ENCODE results near the gene OLA1.

OLA1 gene

DNA sequence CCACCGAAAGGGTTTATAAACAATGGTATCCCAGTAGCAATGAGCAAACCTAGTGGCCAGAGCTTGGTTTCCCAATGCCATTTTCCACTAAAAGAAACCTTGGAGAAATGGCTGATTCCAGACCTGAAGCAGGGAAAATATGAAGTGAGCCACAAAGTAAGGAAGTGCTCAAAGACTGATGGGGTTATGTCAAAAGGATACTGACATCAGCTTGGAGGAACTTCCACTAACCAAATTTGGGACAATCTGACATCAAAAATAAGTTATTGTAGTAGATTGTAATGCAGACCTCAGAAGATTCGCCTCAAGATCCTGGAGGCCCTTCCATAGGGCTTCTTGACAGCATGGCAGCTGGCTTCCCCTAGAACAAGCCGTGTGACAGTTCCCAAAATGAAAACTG is 203.8 kb downstream of the OLA1 start:
- Histone ChIP-seq H3K4ac (ENCODE audit: low read depth, low read length) (no peak overlapping the region), H4K91ac (ENCODE audit: low read depth, low read length) (no peak overlapping the region), H3K23ac (ENCODE audit: low read length) (no peak overlapping the region), H3K14ac (ENCODE audit: low read length) (no peak overlapping the region), H4K8ac (ENCODE audit: low read depth, low read length) (no peak overlapping the region), H2BK5ac (ENCODE audit: low read depth, low read length, poor library complexity) (no peak overlapping the region), H3K4me1 (ENCODE audit: control insufficient read depth in 1 of 2, insufficient read depth in 2 of 2, low read length in 2 of 2) (peaks cover 5 to 13% of the 10 kb centered on the region in 2 experiments), H3K4me2 (ENCODE audit: low read length) (no peak overlapping the region), H3K36me3 (ENCODE audit: control insufficient read depth in 1 of 2, insufficient read depth in 2 of 2, low read length in 2 of 2) (no peaks in the 10 kb centered on the region), H3K27ac (ENCODE audit: low read depth, low read length) (no peak overlapping the region), H3K79me2 (ENCODE audit: control insufficient read depth, insufficient read depth, low read length, poor library complexity) (no peaks in the 10 kb centered on the region), H2BK12ac (ENCODE audit: low read length) (no peak overlapping the region), H3K9me3 (ENCODE audit: insufficient read depth, low read depth, low read length) (peaks cover 2% of the 10 kb centered on the region), H4K12ac (ENCODE audit: low read depth, low read length) (no peak overlapping the region), H3K79me1 (ENCODE audit: low read length) (peaks cover 8% of the 10 kb centered on the region), H3K18ac (ENCODE audit: low read length) (no peak overlapping the region), H3K9ac (ENCODE audit: low read length) (no peak overlapping the region), H3K27me3 (ENCODE audit: insufficient read depth, low read length) (no peaks in the 10 kb centered on the region), H2AFZ (ENCODE audit: insufficient read depth, low read length, poor library complexity) (no peak overlapping the region), H2BK120ac (ENCODE audit: insufficient read depth, low read length, poor library complexity) (no peak overlapping the region), H3K4me3 (ENCODE audit: low read depth, low read length) (no peak overlapping the region), H2AK5ac (ENCODE audit: low read length) (no peak overlapping the region)
- DNase-seq, result no peak
- WGBS (ENCODE audit: extremely low coverage, insufficient coverage, insufficient read length), result no CpG with 5 or more reads among the region's 3 CpGs

DNA sequence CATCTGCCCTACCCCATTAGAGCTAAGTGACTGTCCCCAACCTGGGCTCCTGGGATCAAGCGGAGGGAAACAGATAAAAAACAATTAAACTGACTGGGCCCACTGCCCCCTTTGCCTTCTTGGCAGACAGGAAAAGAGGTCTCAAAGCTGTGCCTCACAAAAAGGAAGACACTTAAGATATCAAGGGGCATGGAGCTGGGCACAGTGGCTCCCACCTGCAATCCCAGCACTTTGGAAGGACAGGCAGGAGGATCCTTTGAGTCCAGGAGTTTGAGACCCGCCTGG is 208.0 kb downstream of the OLA1 start:
- Histone ChIP-seq H2BK5ac (ENCODE audit: low read depth, low read length, poor library complexity) (peak overlapping the region; percentile 51), H3K36me3 (ENCODE audit: control insufficient read depth in 1 of 2, insufficient read depth in 2 of 2, low read length in 2 of 2) (no peaks in the 10 kb centered on the region), H3K27me3 (ENCODE audit: insufficient read depth, low read length) (no peaks in the 10 kb centered on the region), H3K79me1 (ENCODE audit: low read length) (peaks cover 11% of the 10 kb centered on the region), H3K4me3 (ENCODE audit: low read depth, low read length) (no peak overlapping the region), H3K23ac (ENCODE audit: low read length) (no peak overlapping the region), H3K79me2 (ENCODE audit: control insufficient read depth, insufficient read depth, low read length, poor library complexity) (no peaks in the 10 kb centered on the region), H2AK5ac (ENCODE audit: low read length) (peak overlapping the region; percentile 77), H4K12ac (ENCODE audit: low read depth, low read length) (no peak overlapping the region), H3K9me3 (ENCODE audit: insufficient read depth, low read depth, low read length) (no peaks in the 10 kb centered on the region), H2AFZ (ENCODE audit: insufficient read depth, low read length, poor library complexity) (no peak overlapping the region), H4K8ac (ENCODE audit: low read depth, low read length) (no peak overlapping the region), H4K91ac (ENCODE audit: low read depth, low read length) (peak overlapping the region; percentile 70), H2BK120ac (ENCODE audit: insufficient read depth, low read length, poor library complexity) (peak overlapping the region; percentile 74), H3K4me2 (ENCODE audit: low read length) (no peak overlapping the region), H3K4me1 (ENCODE audit: control insufficient read depth in 1 of 2, insufficient read depth in 2 of 2, low read length in 2 of 2) (peaks cover 7 to 9% of the 10 kb centered on the region in 2 experiments), H3K18ac (ENCODE audit: low read length) (peak overlapping the region; percentile 43), H2BK12ac (ENCODE audit: low read length) (peak overlapping the region; percentile 79), H3K4ac (ENCODE audit: low read depth, low read length) (no peak overlapping the region), H3K27ac (ENCODE audit: low read depth, low read length) (no peak overlapping the region), H3K14ac (ENCODE audit: low read length) (peak overlapping the region; percentile 44), H3K9ac (ENCODE audit: low read length) (no peak overlapping the region)
- no peak for DNase-seq
- WGBS (ENCODE audit: extremely low coverage, insufficient coverage, insufficient read length), result no CpG with 5 or more reads among the region's 2 CpGs

DNA sequence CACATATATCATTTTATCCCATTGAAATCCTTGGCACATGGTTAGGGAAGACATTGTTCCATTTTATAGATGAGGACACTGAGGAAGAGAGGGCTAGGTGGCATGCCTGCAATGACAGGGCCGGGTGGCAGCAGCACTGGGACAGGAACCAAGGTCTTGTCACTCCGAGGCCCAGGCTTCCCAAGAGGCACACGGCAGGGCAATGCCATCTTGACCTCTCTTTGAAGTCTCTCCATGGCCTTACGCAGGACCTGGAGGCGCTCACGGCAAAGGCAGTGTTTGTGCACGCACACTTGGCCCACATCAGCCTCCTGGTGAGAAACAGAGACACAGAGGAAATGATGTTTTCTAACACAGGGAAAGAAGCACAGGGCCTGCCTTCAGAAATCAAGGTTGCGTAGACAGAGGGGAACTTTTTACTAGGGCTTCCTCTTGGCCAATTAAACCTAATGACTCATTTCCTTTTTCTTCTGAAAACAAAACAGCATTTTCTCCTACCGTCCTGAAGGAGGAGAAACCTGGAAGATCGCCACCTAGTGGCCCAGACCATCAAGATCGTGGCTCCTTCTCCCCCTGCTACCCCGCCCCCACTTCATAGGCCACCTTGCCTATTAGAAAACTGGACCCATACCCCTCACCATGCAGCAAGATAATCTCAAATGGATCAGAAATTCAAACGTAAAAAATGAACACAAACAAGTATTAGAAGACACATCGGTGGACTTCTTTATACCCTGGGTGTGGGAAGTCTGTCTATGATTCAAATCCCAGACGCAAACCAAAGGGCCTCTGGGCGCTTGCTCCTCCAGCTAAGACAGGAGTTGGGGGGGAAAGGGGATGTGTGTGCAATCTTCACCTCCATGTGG is 208.5 kb downstream of the OLA1 start:
- DNase-seq, result peak; percentile 81 to 95
- Histone ChIP-seq H3K27me3 (ENCODE audit: insufficient read depth, low read length) (no peaks in the 10 kb centered on the region), H4K12ac (ENCODE audit: low read depth, low read length) (no peak overlapping the region), H3K27ac (ENCODE audit: low read depth, low read length) (peak overlapping the region; percentile 27), H3K14ac (ENCODE audit: low read length) (peak overlapping the region; percentile 44), H3K9ac (ENCODE audit: low read length) (no peak overlapping the region), H3K4me2 (ENCODE audit: low read length) (no peak overlapping the region), H3K79me1 (ENCODE audit: low read length) (peaks cover 14% of the 10 kb centered on the region), H3K79me2 (ENCODE audit: control insufficient read depth, insufficient read depth, low read length, poor library complexity) (no peaks in the 10 kb centered on the region), H2AK5ac (ENCODE audit: low read length) (peak overlapping the region; percentile 77), H4K91ac (ENCODE audit: low read depth, low read length) (peak overlapping the region; percentile 71), H3K23ac (ENCODE audit: low read length) (no peak overlapping the region), H4K8ac (ENCODE audit: low read depth, low read length) (peak overlapping the region; percentile 47), H3K9me3 (ENCODE audit: insufficient read depth, low read depth, low read length) (no peaks in the 10 kb centered on the region), H3K18ac (ENCODE audit: low read length) (peak overlapping the region; percentile 43), H3K4ac (ENCODE audit: low read depth, low read length) (peak overlapping the region; percentile 4), H2BK120ac (ENCODE audit: insufficient read depth, low read length, poor library complexity) (peak overlapping the region; percentile 74), H2BK5ac (ENCODE audit: low read depth, low read length, poor library complexity) (peak overlapping the region; percentile 51), H3K4me3 (ENCODE audit: low read depth, low read length) (no peak overlapping the region), H3K36me3 (ENCODE audit: control insufficient read depth in 1 of 2, insufficient read depth in 2 of 2, low read length in 2 of 2) (no peaks in the 10 kb centered on the region), H2BK12ac (ENCODE audit: low read length) (peak overlapping the region; percentile 79), H3K4me1 (ENCODE audit: control insufficient read depth in 1 of 2, insufficient read depth in 2 of 2, low read length in 2 of 2) (peaks cover 7 to 9% of the 10 kb centered on the region in 2 experiments), H2AFZ (ENCODE audit: insufficient read depth, low read length, poor library complexity) (peak overlapping the region; percentile 14)
- WGBS (ENCODE audit: extremely low coverage, insufficient coverage, insufficient read length), result no CpG with 5 or more reads among the region's 16 CpGs

DNA sequence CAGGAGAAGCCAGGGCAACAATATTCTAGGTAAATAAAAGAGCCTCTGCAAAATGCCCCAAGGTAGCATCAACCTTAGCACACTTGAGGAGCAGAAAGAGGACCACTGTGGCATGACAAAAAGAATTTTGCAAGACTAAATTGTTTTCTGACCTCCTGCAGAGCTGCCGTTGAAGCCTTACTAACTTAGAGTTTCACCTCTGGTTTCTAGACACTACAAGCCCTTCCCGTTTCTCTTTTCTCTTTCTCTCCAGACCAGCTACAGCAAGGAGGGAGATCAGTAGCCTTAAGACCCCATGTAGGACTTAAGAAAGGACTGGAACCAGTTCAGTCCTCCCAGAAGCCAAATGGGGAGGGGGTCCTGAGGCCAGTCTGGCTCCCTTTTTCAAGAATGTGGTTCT is 209.9 kb downstream of the OLA1 start:
- H4K8ac ChIP-seq (ENCODE audit: low read depth, low read length), result no peak overlapping the region
- H4K91ac ChIP-seq (ENCODE audit: low read depth, low read length), result peak overlapping the region; percentile 63
- H3K9me3 ChIP-seq (ENCODE audit: insufficient read depth, low read depth, low read length), result no peaks in the 10 kb centered on the region
- no peak overlapping the region for H3K27ac ChIP-seq (ENCODE audit: low read depth, low read length)
- no peaks in the 10 kb centered on the region for H3K36me3 ChIP-seq (ENCODE audit: control insufficient read depth in 1 of 2, insufficient read depth in 2 of 2, low read length in 2 of 2)
- no peak for DNase-seq
- H3K79me1 ChIP-seq (ENCODE audit: low read length), result peaks cover 26% of the 10 kb centered on the region
- no peak overlapping the region for H4K12ac ChIP-seq (ENCODE audit: low read depth, low read length)
- H3K4ac ChIP-seq (ENCODE audit: low read depth, low read length), result no peak overlapping the region
- peak overlapping the region; percentile 94 for H2BK12ac ChIP-seq (ENCODE audit: low read length)
- H2BK120ac ChIP-seq (ENCODE audit: insufficient read depth, low read length, poor library complexity), result peak overlapping the region; percentile 73
- H3K4me1 ChIP-seq (ENCODE audit: control insufficient read depth in 1 of 2, insufficient read depth in 2 of 2, low read length in 2 of 2), result peaks cover 7 to 16% of the 10 kb centered on the region in 2 experiments
- no peak overlapping the region for H3K4me3 ChIP-seq (ENCODE audit: low read depth, low read length)
- no peak overlapping the region for H3K23ac ChIP-seq (ENCODE audit: low read length)
- no peaks in the 10 kb centered on the region for H3K27me3 ChIP-seq (ENCODE audit: insufficient read depth, low read length)
- H3K79me2 ChIP-seq (ENCODE audit: control insufficient read depth, insufficient read depth, low read length, poor library complexity), result peaks cover 2% of the 10 kb centered on the region
- H3K14ac ChIP-seq (ENCODE audit: low read length), result peak overlapping the region; percentile 26
- H3K18ac ChIP-seq (ENCODE audit: low read length), result no peak overlapping the region
- no peak overlapping the region for H3K4me2 ChIP-seq (ENCODE audit: low read length)
- no peak overlapping the region for H3K9ac ChIP-seq (ENCODE audit: low read length)
- WGBS (ENCODE audit: extremely low coverage, insufficient coverage, insufficient read length), result no CpG with 5 or more reads among the region's 2 CpGs
- no peak overlapping the region for H2BK5ac ChIP-seq (ENCODE audit: low read depth, low read length, poor library complexity)
- no peak overlapping the region for H2AFZ ChIP-seq (ENCODE audit: insufficient read depth, low read length, poor library complexity)
- H2AK5ac ChIP-seq (ENCODE audit: low read length), result peak overlapping the region; percentile 64
